HG02610 (cell line): ENCODE results near the gene PPFIA4.

ENCODE experiments used
- ATAC-seq: cut with Tn5 transposase; IDR thresholded peaks from one replicate; pipeline ENCODE4 v1.9.1; 2021; ENCODE audit warnings: mild to moderate bottlenecking, moderate library complexity; ENCODE audit not compliant: unreplicated experiment

Gene PPFIA4

DNA sequence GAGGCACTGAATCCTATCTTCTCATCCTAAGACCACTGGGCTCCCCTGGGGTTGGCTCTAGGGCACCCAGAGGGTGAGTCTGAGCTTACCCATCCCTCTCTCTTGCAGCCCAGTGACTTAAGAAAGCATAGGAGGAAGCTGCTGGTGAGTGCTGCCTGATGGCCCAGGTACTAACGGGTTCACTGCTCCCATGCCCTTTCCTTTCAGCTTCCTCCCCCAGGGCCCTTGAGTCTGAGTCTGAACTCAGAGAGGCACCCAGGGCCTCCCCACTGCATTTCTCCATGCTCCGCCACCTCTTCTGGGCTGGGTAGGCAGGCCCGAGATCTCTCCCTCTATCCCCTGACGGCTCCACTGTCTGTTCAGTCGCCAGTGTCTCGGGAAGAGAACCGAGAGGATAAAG, 29.7 kb downstream of the PPFIA4 start:
- no peak for ATAC-seq

DNA sequence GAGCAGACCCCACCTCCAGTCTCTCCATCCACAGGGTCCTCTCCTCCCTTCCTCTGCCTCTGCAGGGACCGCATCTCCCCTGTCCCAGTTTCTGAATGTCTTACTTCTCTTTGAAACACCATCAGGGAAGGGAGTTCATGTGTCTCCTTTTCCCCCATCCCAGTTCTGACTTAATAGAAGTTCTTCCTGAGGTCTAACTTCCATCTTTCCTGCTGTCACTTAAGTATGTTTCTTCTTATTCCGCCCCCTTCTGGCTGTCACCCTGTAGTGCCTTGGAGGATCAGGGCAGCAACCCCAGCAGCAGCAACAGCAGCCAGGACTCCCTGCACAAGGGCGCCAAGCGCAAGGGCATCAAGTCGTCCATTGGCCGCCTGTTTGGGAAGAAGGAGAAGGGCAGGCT, 30.2 kb downstream of the PPFIA4 start:
- no peak for ATAC-seq

DNA sequence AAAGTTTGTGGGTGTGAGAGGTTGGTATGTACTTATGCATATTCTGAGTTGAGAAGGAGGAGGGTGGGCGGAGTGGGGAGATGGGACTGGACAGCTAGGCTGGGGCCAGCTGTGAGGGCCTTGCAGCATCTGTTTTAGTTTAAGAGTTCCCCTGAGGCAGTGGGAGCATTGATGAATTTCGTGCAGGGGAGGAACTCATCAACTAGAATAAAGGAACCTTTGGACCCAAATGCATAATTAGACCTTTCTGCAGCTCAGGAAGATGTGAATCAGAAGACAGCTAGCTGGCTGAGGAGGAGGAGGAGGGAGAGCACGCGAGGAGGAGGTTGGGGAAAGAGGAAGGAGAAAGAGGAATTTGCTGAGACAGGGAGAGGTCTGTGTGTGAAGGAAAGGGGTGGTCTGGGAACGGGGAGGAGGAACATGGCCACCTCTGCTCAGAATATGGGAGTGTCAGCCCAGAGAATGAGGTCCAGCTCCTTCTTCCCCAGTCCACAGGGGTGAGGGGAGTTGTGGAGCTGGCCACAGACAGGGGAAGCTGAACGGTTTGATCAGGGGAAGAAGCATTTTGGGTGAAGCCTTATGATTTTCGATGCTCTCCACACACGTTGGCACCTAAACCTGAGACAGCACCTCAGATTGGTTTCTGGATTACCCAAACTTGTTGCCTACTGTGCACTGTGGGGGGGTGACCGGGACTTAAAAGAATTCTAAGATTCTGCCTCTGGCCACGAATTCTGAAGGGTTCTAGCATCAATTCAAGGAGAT, 31.8 kb downstream of the PPFIA4 start:
- ATAC-seq: no peak

DNA sequence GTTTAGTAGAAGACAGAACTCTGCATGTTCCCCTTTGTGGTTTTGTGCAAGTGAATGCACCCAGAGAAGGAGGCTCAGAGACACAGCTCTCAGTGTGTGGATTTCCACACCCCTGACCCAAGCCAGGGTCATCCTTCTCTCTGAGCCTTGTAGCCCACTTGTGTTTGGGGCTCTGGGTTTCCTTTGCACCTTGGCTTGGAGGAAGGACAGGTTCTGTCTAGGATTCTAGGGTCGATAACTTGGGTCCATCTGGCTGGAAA, 32.3 kb downstream of the PPFIA4 start:
- ATAC-seq: no peak

DNA sequence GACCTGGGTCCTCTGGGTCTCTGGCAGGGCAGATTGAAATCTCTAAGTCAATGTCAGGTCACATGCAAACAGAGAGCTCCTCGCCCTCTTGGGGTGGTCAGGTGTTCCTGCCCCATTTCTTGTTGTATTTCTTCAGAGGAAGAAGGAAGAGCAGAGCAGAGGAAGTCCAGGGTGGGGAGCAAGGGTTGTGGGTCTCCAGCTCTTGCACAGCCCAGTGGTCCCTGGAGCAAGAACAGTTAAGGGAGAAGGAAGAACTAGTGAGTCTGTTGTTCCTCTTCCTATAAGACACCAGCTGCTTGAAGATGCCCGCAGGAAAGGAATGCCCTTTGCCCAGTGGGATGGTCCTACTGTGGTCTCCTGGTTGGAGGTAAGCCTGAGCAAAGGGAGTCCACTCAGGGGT, 33.2 kb downstream of the PPFIA4 start:
- no peak for ATAC-seq

DNA sequence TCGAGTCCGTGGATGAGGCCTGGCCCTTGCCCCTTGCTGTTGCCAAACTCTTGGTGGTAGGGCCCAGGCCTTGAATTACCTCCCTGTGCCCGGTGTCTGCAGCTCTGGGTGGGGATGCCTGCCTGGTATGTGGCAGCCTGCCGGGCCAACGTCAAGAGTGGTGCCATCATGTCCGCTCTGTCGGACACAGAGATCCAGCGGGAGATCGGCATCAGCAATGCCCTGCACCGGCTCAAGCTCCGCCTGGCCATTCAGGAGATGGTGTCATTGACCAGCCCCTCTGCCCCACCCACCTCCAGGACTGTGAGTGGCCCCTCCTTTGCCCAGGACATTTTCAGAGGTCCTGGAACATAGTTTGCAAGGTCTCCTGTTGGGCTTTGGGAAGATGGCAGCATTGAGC, 33.8 kb downstream of the PPFIA4 start:
- ATAC-seq: no peak

DNA sequence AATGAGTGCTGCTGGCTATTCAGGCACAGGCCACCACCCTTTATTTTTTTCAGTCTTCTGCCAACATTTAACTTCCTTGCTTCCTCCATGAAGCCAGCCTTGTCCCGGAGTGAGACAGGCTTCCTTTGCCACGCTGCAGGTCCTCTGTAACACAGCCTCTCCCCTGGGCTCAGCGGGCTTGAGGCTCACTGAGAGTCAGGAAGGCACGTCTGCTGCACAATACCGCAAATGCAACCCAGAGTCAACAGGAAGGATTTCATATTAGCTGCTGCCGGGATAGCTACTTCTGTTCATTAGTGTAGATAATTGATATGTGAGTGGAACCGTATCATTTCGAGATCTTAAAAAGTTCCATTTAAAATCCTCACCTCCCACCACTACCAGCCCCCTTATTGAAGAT, 37.0 kb downstream of the PPFIA4 start:
- ATAC-seq: no peak

DNA sequence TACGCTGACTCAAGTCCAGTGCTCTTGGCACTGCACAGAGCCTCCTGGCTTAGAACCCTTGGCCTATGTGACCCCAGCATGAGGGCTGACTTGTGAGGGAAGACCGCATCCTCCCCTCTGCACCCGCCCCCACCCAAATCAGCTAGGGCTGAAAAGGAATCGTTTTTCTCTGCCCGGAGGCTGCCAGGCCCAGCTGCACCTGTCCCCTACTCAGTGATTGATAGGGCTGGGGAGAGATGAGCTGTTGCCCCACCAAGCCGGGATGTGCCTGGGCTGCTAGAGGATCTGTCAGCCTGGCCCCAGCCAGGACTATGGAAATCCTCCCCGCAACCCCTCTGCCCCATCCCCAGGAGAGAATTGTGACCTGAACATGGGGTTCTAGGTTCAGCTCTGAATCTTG, 38.9 kb downstream of the PPFIA4 start:
- ATAC-seq: no peak

DNA sequence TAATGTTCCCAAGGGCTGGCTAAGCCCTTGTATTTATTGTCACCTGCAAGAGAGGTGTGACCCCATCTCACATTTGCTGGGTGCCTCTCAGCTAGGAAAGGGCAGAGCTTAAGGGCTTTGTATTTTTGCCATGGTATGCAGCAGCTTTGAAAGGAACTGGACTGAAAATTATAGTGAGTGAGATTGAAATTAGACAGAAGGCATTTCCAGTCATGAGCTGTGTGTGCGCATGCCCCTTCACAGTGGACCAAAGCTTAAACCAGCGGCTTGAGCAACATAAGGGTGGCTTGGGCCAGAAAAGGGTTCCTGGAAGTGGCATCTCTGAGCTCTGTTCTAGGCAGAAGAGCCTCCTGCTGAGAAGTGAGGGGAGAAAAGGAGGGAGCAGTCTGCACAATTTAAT, 39.7 kb downstream of the PPFIA4 start:
- ATAC-seq: no peak

DNA sequence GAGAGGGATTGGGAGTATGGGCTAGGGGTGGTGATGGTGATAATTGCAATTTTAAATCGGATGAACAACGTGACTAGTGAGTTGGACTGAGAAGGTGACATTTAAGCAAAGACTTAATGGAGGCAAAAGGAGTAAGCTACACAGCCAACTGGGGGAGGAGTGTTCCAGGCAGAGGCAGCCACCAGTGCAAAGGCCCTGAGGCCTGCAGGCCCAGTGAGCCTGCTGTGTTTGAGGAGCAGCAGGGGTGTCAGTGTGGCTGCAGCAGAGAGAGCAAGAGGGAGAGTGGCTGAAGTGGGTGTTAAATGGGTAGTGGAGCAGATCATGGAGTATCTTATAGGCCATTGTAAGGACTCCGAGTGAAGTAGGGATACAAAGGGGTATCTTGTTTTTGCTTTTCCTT, 40.7 kb downstream of the PPFIA4 start:
- no peak for ATAC-seq

DNA sequence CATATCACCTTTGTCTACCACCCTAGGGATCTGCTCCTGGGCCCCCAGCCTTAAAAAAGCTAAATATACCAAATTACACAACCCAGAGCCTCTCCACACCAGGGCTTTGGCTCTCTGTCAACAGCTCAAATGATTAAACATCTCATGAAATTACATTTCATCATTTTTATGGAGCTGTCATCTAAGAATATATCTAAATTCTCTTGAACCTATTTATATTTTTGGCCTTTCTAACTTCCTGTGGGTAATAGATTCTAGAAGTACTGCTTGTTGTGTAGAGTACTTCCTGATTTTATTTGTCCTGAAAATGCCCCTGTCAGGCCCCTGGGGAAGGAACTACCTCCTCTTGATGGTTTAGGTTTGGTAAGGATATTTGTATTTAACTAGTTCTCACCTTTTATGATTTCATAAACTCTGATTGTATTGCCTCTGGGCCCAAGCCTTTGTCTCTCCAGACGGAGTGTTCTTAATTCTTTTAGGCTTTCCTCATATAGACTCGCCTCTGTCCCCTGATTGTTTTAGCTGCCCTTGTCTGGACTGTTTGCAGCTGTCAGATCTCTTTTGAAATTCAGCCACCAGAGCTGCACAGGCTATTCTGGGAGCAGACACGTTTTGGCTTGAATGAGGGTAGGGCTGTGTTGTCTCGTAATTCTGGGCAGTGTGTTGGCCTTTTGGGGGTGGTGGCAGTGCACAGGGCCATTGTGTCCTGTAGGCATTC, 42.9 kb downstream of the PPFIA4 start:
- ATAC-seq: no peak

DNA sequence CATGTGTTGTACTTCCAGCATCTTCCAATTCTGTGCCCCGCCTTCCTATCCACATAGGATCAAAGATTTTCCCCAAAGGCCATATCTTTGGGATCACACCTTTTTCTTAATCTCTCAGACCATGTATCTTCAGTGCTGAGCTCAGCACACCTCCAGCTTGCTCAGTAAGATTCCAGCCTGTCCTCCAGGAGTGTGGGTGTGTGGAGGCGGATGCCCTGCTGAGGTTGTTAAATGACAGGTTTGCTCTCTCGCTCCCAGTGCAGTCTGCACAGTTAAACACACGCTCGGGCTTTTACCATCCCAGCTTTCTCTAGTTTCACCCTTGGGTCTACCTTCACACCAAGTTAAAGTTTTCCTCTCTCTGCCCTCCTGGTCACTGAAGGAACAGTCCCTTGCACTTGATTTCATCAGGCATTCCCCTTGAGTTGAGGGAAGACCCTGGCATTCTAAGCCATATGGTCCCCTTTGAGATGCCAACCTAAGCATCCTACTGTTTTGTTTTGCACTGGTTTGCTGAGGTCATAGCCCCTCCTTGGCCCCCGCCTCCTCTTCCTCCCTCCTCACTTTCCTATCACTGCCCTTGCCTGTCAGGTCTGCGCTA, 45.8 kb downstream of the PPFIA4 start:
- no peak for ATAC-seq

DNA sequence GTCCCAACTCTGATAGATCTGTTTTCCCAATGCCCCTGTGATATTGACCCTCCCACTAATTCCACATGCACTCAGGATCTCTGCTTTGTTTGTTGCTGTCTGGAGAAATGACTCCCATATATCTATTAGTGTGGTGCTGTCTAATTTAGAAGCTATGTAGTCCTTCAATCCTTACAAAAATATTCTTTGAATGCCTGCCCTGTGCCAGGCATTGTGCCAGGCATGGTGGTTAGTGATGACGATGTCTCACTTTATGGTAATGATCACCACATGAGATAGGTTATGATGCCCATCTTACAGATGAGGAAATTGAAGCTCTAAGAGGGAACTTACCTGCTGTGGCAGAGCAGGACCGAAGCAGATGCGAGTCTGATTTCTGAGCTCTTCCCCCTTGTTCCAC, 46.6 kb downstream of the PPFIA4 start:
- no peak for ATAC-seq

DNA sequence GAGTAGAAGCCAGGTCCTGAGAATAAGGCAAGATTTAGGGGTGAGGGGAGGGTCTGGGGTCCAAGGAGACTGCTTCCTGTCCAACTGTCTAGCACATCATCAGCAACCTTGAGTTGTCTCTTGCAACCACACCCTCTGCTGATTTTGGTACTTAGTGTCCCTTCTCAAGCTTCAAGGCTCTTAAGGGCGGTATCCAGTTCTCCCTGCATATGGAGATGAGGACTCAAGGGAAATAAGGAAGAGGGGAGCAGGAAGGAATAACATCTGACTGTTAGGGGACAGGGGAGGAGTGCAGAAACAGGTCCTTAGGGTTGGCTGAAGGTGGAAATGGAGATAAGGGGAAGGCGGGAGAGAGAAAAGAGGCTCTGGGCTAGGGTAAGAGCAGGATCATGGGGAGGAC, 47.2 kb downstream of the PPFIA4 start:
- ATAC-seq: no peak

DNA sequence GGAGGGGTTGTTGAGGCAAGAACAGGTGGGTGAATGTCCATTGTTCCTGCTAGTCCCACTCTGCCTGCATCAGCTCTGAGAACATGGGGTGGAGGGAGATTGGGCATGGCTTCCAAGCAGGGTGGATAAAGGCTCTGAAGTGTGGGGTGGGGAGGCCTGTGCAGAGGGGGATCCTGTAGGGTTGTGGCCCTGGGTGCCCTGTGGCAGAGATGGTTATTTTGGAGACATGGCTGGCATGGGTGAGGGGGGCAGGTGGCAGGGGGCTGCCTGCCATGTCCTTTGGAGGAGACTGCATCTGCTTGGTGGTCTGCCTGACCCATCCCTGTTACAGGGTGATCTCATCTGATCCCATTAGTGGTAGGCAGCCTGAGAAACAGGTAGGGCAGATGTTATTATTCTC, 48.3 kb downstream of the PPFIA4 start:
- no peak for ATAC-seq

DNA sequence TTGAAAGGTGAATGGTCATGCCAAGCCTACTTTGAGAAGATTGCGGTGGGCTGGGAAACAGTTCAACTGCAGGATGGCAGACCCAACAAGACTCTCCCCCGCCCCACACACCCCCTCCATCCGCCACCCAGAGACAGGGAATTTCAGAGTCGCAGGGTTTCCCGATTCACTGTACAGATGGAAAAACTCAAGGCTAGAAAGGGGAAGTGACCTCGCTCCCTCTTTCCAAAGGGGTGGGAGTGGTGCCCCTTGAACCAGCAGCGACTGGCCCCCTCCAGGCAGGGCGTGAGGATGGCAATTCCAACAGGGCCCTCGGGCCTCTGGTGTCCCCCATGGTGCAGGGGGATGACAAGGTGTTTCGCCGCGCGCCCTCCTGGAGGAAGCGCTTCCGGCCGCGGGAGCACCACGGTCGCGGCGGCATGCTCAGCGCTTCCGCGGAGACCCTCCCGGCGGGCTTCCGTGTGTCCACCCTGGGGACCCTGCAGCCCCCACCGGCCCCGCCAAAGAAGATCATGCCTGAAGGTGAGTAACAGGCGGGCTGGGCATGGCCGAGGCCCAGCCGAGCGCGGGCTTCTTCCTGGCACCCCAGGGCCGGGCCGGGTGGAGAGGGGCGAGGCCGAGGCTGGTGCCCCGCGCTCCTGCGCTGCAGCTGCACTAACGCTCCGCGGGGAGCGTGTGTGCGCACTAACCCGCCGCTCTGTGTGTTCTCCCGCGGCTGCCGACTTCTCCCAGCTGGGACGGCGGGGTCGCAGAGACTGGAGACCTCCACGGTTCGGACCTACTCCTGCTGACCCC, 49.1 kb downstream of the PPFIA4 start:
- no peak for ATAC-seq

DNA sequence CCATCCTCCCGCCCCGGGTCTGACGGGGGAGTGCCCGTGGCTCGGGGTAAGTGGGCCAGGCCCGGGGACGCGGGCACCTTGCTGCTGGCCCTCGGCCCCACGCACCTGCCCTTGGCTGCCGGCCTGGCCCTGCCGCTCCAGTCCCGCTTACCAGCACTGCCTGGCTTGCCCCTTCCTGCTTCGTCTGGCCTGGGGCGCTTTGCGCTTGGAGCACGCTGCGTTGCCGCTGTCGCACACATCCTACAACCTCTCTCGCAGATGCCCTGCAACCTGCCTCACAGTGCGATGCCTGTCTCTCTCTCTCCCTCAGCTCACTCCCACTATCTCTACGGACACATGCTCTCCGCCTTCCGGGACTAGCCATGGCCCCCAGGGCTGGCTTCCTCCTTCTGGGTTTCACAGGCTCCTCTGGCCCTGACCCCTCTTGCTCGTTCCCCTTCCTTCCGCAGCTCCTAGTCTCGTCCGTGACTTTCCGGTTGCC, 49.8 kb downstream of the PPFIA4 start:
- no peak for ATAC-seq

DNA sequence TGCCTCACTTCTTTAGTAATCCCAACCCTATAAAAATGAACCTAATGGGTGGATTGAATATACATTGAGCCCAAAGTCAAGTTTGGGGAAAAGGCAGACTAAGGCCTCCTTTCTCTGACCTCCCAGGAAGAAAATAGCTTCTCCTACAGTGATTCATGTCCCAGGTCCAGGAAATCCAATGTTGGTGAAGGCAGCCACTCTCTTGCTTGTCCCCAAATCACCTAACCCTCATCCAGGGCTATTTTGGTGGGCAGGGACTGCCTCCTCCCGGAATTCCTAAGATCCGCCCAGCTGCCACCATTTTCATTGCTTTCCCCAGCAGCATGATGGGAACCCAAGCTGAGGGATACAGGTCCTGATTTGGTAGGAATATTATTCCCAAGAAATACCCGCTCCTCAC, 51.1 kb downstream of the PPFIA4 start:
- ATAC-seq: no peak

DNA sequence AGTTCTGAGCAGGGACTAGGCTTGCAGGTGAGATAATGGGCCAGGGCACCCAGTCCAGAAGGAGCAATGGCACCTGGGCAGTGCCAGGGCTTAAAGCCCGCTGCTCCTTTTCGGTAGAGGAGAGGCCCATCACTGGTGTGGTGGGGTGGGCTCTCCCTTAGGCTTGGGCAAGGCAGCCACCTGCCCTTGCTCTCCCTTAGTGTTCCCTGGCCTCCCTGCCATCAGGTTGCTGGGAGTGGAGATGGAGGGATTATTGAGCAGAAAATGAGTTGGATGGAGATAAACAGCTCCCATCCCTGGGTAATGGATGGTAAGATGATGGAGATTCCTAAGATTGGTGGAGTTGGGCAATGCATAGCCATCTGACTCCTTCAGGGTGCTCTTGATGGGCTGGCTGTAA, 51.7 kb downstream of the PPFIA4 start:
- ATAC-seq: no peak

DNA sequence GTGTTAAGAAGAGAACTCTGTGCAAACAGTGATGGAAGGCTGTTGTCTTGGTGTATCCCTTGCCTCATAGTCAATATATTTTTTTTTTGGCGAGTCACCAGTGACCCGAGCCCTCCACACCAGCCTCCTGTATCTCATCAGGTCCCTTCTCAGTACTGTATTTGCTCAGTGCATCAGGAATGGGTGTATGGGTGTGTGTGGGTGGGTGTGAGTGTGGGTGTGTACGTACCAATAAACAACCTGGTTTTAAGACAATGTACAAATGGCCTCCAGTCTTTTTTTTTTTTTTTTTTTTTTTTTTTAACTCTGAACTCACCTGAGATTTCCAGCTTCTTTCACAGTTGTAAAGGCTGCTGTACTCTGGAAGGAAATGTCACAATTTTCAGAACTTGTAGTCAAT, 52.2 kb downstream of the PPFIA4 start:
- no peak for ATAC-seq

DNA sequence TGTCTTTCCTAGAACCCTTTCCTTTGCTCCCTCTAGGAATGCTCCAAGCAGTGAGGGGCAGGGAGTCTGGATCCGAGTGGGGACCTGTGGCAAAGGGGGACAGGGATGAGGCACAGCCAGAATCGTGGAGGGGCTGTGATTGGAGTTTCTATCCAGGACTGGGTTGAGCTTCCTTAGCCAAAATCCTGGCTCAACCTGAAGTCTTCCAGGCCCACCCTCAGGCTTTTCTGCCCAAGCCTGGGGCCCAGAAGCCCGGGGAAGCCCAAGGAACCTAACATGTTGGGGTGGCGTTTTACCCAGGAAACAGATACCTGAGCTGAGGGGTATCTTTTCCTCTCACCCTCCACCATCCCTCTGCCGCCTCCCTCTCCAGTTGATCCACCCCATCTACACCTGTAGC, 54.2 kb downstream of the PPFIA4 start:
- no peak for ATAC-seq
